Nephron progenitor cell (in vitro differentiated cells): Measurements from ENCODE around the gene TMEM80.
A peak's percentile ranks its signal among the peaks of the same experiment; 100 is the strongest.
"Not testable (repeated sequence)": the region's sequence is repeated elsewhere in the genome, so short reads cannot be mapped to it uniquely, and the experiment has no call there.

ENCODE experiments used
- DNase-seq: peaks from one replicate; pipeline ENCODE4 v3.0.0; 2021
- H3K27ac Mint-ChIP-seq: 2 replicates; pipeline ENCODE4 v1.8.0; 2021; ENCODE audit warnings: mild to moderate bottlenecking, moderate library complexity, mixed read lengths
- H3K27me3 Mint-ChIP-seq: 2 replicates; pipeline ENCODE4 v1.8.0; 2021; ENCODE audit warnings: mild to moderate bottlenecking, low read depth, mixed read lengths; ENCODE audit not compliant: poor library complexity
- H3K36me3 Mint-ChIP-seq: 2 replicates; pipeline ENCODE4 v1.8.0; 2021; ENCODE audit warnings: low read depth, mixed read lengths
- H3K4me1 Mint-ChIP-seq: 2 replicates; pipeline ENCODE4 v1.8.0; 2021; ENCODE audit warnings: mixed read lengths
- H3K4me3 Mint-ChIP-seq: 2 replicates; pipeline ENCODE4 v1.8.0; 2021; ENCODE audit warnings: mild to moderate bottlenecking, moderate library complexity, mixed read lengths
- H3K9me3 Mint-ChIP-seq: 2 replicates; pipeline ENCODE4 v1.8.0; 2021; ENCODE audit warnings: mild to moderate bottlenecking, moderate library complexity, mixed read lengths
- TF ChIP-seq, protein P1 (sequence below): fragments of 200-600 bp; sonication (generic); IDR thresholded peaks from 2 replicates; pipeline ENCODE4 v1.5.0; 2021; ENCODE audit warnings: antibody characterized with exemption

Gene TMEM80

DNA sequence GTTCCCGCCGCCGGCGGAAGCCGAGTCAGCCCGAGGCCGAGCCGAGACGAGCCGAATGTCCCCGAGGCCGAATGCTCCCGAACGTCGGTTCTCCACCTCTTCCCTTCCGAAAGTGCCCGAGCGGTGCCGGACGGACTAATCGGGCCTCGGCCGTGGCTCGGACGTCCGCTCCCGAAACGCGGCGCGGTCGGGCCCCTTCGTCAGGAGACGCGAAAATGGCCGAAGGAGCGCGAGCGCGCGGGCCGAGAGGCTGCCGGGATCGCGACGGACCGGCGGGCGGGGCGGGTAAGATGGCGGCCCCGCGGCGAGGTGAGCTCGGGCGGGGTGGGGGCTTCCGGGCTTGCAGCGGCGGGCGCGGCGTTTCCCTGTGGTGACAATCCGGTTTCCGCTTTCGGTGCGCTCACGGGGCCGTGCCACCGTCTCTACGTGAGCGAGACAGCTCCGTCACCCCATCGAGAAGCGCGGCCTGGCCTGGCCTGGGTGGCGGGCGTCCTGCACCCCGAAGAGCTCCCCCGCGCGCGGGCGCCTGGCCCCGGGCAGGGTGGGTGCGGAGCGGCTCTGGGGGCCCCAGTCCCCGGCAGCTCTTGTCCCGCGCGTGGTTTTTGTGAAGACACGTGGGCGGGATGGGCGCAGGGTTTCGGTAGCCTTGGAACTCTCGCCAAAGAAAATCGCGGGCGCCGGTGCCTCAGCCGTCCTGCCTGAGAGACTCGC, at the start of gene TMEM80:
TSS of gene TMEM80 (plus strand) at position 279 of the 711 bp plus-strand sequence. CDS start at position 291, 12 bp downstream.
- TF ChIP-seq, protein P1, sequence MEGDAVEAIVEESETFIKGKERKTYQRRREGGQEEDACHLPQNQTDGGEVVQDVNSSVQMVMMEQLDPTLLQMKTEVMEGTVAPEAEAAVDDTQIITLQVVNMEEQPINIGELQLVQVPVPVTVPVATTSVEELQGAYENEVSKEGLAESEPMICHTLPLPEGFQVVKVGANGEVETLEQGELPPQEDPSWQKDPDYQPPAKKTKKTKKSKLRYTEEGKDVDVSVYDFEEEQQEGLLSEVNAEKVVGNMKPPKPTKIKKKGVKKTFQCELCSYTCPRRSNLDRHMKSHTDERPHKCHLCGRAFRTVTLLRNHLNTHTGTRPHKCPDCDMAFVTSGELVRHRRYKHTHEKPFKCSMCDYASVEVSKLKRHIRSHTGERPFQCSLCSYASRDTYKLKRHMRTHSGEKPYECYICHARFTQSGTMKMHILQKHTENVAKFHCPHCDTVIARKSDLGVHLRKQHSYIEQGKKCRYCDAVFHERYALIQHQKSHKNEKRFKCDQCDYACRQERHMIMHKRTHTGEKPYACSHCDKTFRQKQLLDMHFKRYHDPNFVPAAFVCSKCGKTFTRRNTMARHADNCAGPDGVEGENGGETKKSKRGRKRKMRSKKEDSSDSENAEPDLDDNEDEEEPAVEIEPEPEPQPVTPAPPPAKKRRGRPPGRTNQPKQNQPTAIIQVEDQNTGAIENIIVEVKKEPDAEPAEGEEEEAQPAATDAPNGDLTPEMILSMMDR, result no peak
- Mint-ChIP-seq H3K27me3 (peaks cover 3% of the 10 kb centered on the region), H3K4me1 (peaks cover 59% of the 10 kb centered on the region)

DNA sequence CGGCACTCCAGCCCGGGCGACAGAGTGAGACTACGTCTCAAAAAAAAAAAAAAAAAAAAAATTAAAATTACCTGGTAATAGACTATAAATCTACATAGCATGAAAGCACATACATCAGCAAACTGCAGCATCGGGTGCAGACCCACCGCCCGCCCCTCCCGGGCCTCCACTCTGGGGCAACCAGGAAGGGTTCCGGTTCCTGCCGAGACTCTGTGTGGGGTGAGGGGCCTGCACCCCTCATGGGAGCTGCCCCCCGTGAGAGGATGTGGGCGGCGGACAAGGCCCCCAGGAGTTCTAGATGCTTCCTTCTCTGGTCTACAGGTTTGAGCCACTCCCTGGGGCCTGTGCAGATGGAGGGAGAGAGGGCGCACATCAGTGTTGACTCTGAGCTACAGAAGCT, 49.4 kb upstream of the TMEM80 start:
- H3K36me3 Mint-ChIP-seq, result peaks cover 29% of the 10 kb centered on the region
- TF ChIP-seq, protein P1, result no peak
- no peak overlapping the region for H3K4me3 Mint-ChIP-seq
- DNase-seq, result no peak
- H3K27me3 Mint-ChIP-seq, result peaks cover 7% of the 10 kb centered on the region
- H3K9me3 Mint-ChIP-seq, result no peaks in the 10 kb centered on the region
- no peaks in the 10 kb centered on the region for H3K4me1 Mint-ChIP-seq
- no peak overlapping the region for H3K27ac Mint-ChIP-seq

More for the DNA sequence above, at the start of gene TMEM80:
- DNase-seq, result peak; percentile 99
- peak within 1 kb of the TSS; percentile 83 for H3K4me3 Mint-ChIP-seq
- peaks cover 4% of the 10 kb centered on the region for H3K36me3 Mint-ChIP-seq
- no peaks in the 10 kb centered on the region for H3K9me3 Mint-ChIP-seq
- H3K27ac Mint-ChIP-seq, result peak within 1 kb of the TSS; percentile 99

DNA sequence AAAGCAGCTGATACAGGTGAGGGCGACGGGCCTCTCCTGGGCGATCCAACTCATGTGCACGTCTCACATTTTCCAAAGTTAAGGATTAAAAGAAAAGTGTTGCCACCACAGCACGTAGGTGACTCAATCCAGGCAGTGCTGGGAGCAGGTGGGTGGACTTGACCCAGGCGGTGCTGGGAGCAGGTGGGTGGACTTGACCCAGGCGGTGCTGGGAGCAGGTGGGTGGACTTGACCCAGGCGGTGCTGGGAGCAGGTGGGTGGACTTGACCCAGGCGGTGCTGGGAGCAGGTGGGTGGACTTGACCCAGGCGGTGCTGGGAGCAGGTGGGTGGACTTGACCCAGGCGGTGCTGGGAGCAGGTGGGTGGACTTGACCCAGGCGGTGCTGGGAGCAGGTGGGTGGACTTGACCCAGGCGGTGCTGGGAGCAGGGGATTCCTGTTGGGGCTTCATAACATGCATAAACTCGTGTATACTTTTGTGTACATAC, 47.9 kb upstream of the TMEM80 start:
- peaks cover 44% of the 10 kb centered on the region for H3K36me3 Mint-ChIP-seq
- not testable (repeated sequence) for H3K4me3 Mint-ChIP-seq, DNase-seq, H3K27ac Mint-ChIP-seq, H3K4me1 Mint-ChIP-seq, H3K27me3 Mint-ChIP-seq, H3K9me3 Mint-ChIP-seq

DNA sequence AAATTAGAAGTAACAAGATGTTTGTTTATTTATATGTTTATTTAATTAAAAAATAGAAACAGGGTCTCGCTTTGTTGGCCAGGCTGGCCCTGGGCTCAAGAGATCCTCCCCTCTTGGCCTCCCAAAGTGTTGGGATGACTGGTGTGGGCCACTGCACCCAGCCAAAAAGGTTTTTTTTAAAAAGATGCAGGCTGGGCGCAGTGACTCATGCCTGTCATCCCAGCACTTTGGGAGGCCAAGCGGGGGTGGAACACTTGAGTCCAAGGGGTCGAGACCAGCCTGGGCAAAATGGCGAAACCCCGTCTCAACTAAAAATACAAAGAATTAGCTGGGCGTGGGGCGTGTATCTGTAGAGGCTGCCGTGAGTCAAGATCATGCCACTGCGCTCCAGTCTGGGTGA, 45.1 kb upstream of the TMEM80 start:
- Mint-ChIP-seq H3K9me3 (no peaks in the 10 kb centered on the region), H3K36me3 (peaks cover 52% of the 10 kb centered on the region)
- no peak for DNase-seq

DNA sequence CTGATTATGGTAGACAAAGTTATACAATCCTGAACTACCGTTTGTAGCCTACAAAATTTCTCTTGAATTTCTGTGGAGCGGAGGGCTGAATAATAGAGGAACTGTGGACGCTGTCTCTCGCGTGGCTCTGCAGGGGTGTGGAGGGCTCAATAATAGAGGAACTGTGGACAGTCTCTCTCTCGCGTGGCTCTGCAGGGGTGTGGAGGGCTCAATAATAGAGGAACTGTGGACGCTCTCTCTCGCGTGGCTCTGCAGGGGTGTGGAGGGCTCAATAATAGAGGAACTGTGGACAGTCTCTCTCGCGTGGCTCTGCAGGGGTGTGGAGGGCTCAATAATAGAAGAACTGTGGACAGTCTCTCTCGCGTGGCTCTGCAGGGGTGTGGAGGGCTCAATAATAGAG, 42.5 kb upstream of the TMEM80 start:
- not testable (repeated sequence) for H3K27ac Mint-ChIP-seq, DNase-seq, H3K9me3 Mint-ChIP-seq, H3K4me3 Mint-ChIP-seq, H3K27me3 Mint-ChIP-seq, H3K4me1 Mint-ChIP-seq
- peaks cover 47% of the 10 kb centered on the region for H3K36me3 Mint-ChIP-seq

More for the DNA sequence above, 45.1 kb upstream of the TMEM80 start:
- no peak overlapping the region for H3K27ac Mint-ChIP-seq
- no peaks in the 10 kb centered on the region for H3K27me3 Mint-ChIP-seq
- no peaks in the 10 kb centered on the region for H3K4me1 Mint-ChIP-seq
- TF ChIP-seq, protein P1, result no peak
- H3K4me3 Mint-ChIP-seq, result no peak overlapping the region

DNA sequence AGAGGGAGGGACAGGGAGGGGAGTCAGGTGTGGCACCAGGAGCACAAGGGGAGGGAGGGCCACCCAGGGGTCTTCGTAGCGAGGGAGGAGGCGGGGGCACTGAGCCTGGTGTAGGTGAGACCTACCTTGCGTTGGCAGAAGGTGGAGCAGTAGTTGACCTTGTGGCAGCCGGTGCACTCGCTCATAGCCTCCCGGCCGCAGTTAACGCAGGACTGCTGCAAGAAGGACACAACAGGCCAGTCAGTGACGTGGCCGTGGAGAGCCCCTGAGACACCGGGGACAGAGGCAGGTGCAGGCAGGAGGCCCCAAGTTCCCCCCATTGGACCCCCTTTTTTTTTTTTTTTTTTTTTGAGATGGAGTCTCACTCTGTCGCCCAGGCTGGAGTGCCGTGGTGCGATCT, 41.8 kb upstream of the TMEM80 start:
- H3K27me3 Mint-ChIP-seq, result no peaks in the 10 kb centered on the region
- no peak overlapping the region for H3K4me3 Mint-ChIP-seq
- TF ChIP-seq, protein P1, result no peak
- H3K4me1 Mint-ChIP-seq, result no peaks in the 10 kb centered on the region
- DNase-seq, result no peak
- H3K36me3 Mint-ChIP-seq, result peaks cover 41% of the 10 kb centered on the region
- no peaks in the 10 kb centered on the region for H3K9me3 Mint-ChIP-seq
- H3K27ac Mint-ChIP-seq, result no peak overlapping the region

DNA sequence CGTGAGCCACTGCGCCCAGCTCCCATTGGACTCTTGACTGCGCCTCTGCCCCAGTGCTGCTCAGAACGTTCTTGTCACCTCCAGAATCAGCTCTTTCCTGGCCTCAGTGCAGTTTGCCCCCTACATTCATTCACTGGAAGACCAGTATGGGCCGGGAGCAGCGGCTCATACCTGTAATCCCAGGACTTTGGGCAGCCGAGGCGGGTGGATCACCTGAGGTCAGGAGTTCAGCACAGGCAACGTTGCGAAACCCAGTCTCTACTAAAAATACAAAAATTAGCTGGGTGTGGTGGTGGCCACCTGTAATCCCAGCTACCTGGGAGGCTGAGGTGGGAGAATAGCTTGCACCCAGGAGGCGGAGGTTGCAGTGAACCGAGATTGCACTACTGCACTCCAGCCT, 41.2 kb upstream of the TMEM80 start:
- H3K4me3 Mint-ChIP-seq, H3K27ac Mint-ChIP-seq, H3K4me1 Mint-ChIP-seq, H3K9me3 Mint-ChIP-seq, DNase-seq, H3K27me3 Mint-ChIP-seq: not testable (repeated sequence)
- peaks cover 38% of the 10 kb centered on the region for H3K36me3 Mint-ChIP-seq
